H1 (cell line): ENCODE data around the gene REXO5. TPM values are rescaled to one million over a fixed set of nuclear protein-coding genes. Genes with fewer than 3 reads are reported as not detected.

Experiments
- CTCF ChIA-PET: fragments of 300-600 bp; sonication (Branson Sonifier 250); formaldehyde crosslinking; loops from one replicate; lab custom pipeline; 2021; ENCODE audit not compliant: partially characterized antibody; lab: Charles Lee
- POLR2A ChIA-PET: fragments of 300-600 bp; sonication (Branson Sonifier 250); formaldehyde crosslinking; loops from one replicate; lab custom pipeline; 2021; ENCODE audit warnings: inconsistent platforms; ENCODE audit not compliant: partially characterized antibody; lab: Charles Lee
- DNase-seq, 2 experiments: peaks; one replicate each; pipeline versions ENCODE4 v3.0.0 to v3.0.0-alpha.2; 2010 to 2022; ENCODE audit warnings: low spot score in 2 of 2, low read depth in 1 of 2, mixed read lengths in 1 of 2
- FAIRE-seq: peaks from 2 replicates; lab custom pipeline; 2011; peaks lifted over from hg19 to GRCh38; lab: Jason Lieb, UNC
- H2AFZ ChIP-seq: 2 replicates; pipeline ENCODE4 v1.8.1; 2012; ENCODE audit warnings: low read length, inconsistent platforms
- H2AK5ac ChIP-seq: 2 replicates; pipeline ENCODE4 v1.6.1; 2013; ENCODE audit warnings: low read depth, low read length
- H2BK120ac ChIP-seq: replicated peaks from 2 replicates; pipeline ENCODE3; 2013; ENCODE audit warnings: low read depth, low read length, inconsistent platforms
- H2BK12ac ChIP-seq: 2 replicates; pipeline ENCODE4 v1.6.1; 2013; ENCODE audit warnings: low read depth, low read length
- H2BK15ac ChIP-seq: 2 replicates; pipeline ENCODE4 v1.6.1; 2013; ENCODE audit warnings: low read length
- H2BK20ac ChIP-seq: 2 replicates; pipeline ENCODE4 v1.6.1; 2013; ENCODE audit warnings: low read length
- H2BK5ac ChIP-seq: 2 replicates; pipeline ENCODE4 v1.6.1; 2013; ENCODE audit warnings: low read depth, low read length
- H3K14ac ChIP-seq: 2 replicates; pipeline ENCODE4 v1.6.1; 2013; ENCODE audit warnings: inconsistent platforms; ENCODE audit not compliant: insufficient read length
- H3K18ac ChIP-seq: 2 replicates; pipeline ENCODE4 v1.6.1; 2013; ENCODE audit warnings: low read length; ENCODE audit errors: extremely low read depth
- H3K23ac ChIP-seq: 2 replicates; pipeline ENCODE4 v1.6.1; 2013; ENCODE audit warnings: inconsistent platforms; ENCODE audit not compliant: insufficient read length
- H3K23me2 ChIP-seq: 2 replicates; pipeline ENCODE4 v1.6.1; 2013; ENCODE audit warnings: low read depth, low read length
- H3K27ac ChIP-seq: 2 replicates; pipeline ENCODE4 v1.6.1; 2011; ENCODE audit warnings: low read depth, low read length, inconsistent platforms
- H3K27me3 ChIP-seq, 4 experiments: replicated peaks in 1 of 4; 1 replicate in 1 of 4; 2 replicates in 3 of 4; pipeline versions ENCODE4 v1.6.1 to v1.8.1; 2011 to 2013; ENCODE audit warnings: low read length in 3 of 4, mild to moderate bottlenecking in 3 of 4, inconsistent platforms in 2 of 4, mixed read lengths in 2 of 4, moderate library complexity in 1 of 4; ENCODE audit not compliant: control insufficient read depth in 3 of 4, insufficient read depth in 3 of 4; ENCODE audit errors: extremely low read depth in 1 of 4
- H3K36me3 ChIP-seq, 4 experiments: 2 replicates each; pipeline versions ENCODE4 v1.6.1 to v1.8.1; 2011 to 2013; ENCODE audit warnings: mild to moderate bottlenecking in 4 of 4, low read length in 3 of 4, moderate library complexity in 2 of 4, control low read depth in 1 of 4, inconsistent platforms in 1 of 4; ENCODE audit not compliant: insufficient read depth in 4 of 4, control insufficient read depth in 2 of 4
- H3K4ac ChIP-seq: replicated peaks from 2 replicates; pipeline ENCODE3; 2013; ENCODE audit warnings: low read length, low read depth, mixed read lengths, inconsistent platforms; ENCODE audit not compliant: insufficient read length
- H3K4me1 ChIP-seq, 4 experiments: replicated peaks in 1 of 4; 1 replicate in 1 of 4; 2 replicates in 3 of 4; pipeline versions ENCODE4 v1.6.1 to v1.8.1; 2011 to 2013; ENCODE audit warnings: low read length in 3 of 4, inconsistent platforms in 2 of 4, mixed read lengths in 1 of 4; ENCODE audit not compliant: insufficient read depth in 4 of 4, control insufficient read depth in 3 of 4
- H3K4me2 ChIP-seq, 2 experiments: 2 replicates each; pipeline versions ENCODE4 v1.6.1 to v1.8.1; 2011 to 2013; ENCODE audit warnings: low read depth in 2 of 2, low read length in 2 of 2, control low read depth in 1 of 2, inconsistent platforms in 1 of 2, mild to moderate bottlenecking in 1 of 2; ENCODE audit not compliant: insufficient read depth in 1 of 2
- H3K4me3 ChIP-seq, 4 experiments: fragments of 200-600, 300-600 bp in 1 of 4; sonication (generic), shearing (Covaris generic), sonication (Bioruptor Twin) in 1 of 4; 2 replicates each; pipeline versions ENCODE4 v1.5.1 to v1.8.1; 2011 to 2016; ENCODE audit warnings: low read length in 4 of 4, low read depth in 3 of 4, control low read depth in 2 of 4, inconsistent platforms in 2 of 4, mild to moderate bottlenecking in 2 of 4, mixed read lengths in 1 of 4, moderate library complexity in 1 of 4; ENCODE audit not compliant: insufficient read depth in 2 of 4; ENCODE audit errors: extremely low read depth in 1 of 4
- H3K56ac ChIP-seq: replicated peaks from 2 replicates; pipeline ENCODE3; 2013; ENCODE audit warnings: low read depth, mild to moderate bottlenecking, mixed read lengths, low read length, inconsistent platforms; ENCODE audit not compliant: insufficient read length
- H3K79me1 ChIP-seq: 2 replicates; pipeline ENCODE4 v1.6.1; 2013; ENCODE audit warnings: low read depth, low read length, control low read depth
- H3K79me2 ChIP-seq, 2 experiments: 2 replicates each; pipeline versions ENCODE4 v1.6.1 to v1.8.1; 2012 to 2013; ENCODE audit warnings: low read length in 2 of 2, mild to moderate bottlenecking in 2 of 2, inconsistent platforms in 1 of 2; ENCODE audit not compliant: insufficient read depth in 2 of 2, control insufficient read depth in 1 of 2
- H3K9ac ChIP-seq, 4 experiments: replicated peaks in 1 of 4; 1 replicate in 1 of 4; 2 replicates in 3 of 4; pipeline versions ENCODE4 v1.6.1 to v1.8.1; 2011 to 2013; ENCODE audit warnings: low read depth in 3 of 4, low read length in 3 of 4, control low read depth in 2 of 4, mild to moderate bottlenecking in 2 of 4, moderate library complexity in 2 of 4, inconsistent platforms in 1 of 4; ENCODE audit errors: extremely low read depth in 1 of 4
- H3K9me3 ChIP-seq, 2 experiments: 2 replicates each; pipeline versions ENCODE4 v1.6.1 to v1.8.1; 2012 to 2013; ENCODE audit warnings: mild to moderate bottlenecking in 2 of 2, moderate library complexity in 2 of 2, control low read depth in 1 of 2, inconsistent platforms in 1 of 2, low read depth in 1 of 2, low read length in 1 of 2, mixed read lengths in 1 of 2; ENCODE audit not compliant: insufficient read depth in 2 of 2
- H4K20me1 ChIP-seq, 2 experiments: replicated peaks in 1 of 2; 2 replicates each; pipeline versions ENCODE3 to v1.8.1; 2011 to 2013; ENCODE audit warnings: inconsistent platforms in 2 of 2, low read length in 2 of 2, mild to moderate bottlenecking in 1 of 2; ENCODE audit not compliant: insufficient read depth in 2 of 2, control insufficient read depth in 1 of 2
- H4K5ac ChIP-seq: 2 replicates; pipeline ENCODE4 v1.6.1; 2013; ENCODE audit warnings: low read length, low read depth, mixed read lengths, inconsistent platforms; ENCODE audit not compliant: insufficient read length
- H4K8ac ChIP-seq: 2 replicates; pipeline ENCODE4 v1.8.0; 2013; ENCODE audit warnings: mild to moderate bottlenecking, moderate library complexity, low read length, inconsistent platforms; ENCODE audit not compliant: insufficient read depth; ENCODE audit errors: extremely low read depth
- H4K91ac ChIP-seq: replicated peaks from 2 replicates; pipeline ENCODE3; 2013; ENCODE audit warnings: low read length, mixed read lengths, inconsistent platforms; ENCODE audit not compliant: insufficient read length
- MAFK ChIP-seq: IDR thresholded peaks from 2 replicates; pipeline ENCODE4 v1.6.1; 2012; ENCODE audit warnings: low read depth, mild to moderate bottlenecking, improper control_type of control experiment, low read length
- PHF8 ChIP-seq: fragments of 200-600 bp; sonication (generic); conservative IDR thresholded peaks from 2 replicates; pipeline ENCODE4 v1.7.1; 2012; ENCODE audit warnings: low read depth, mild to moderate bottlenecking, inconsistent platforms, low read length, moderate library complexity
- POLR2AphosphoS5 ChIP-seq: IDR thresholded peaks from 2 replicates; pipeline ENCODE4 v1.6.1; 2011; ENCODE audit warnings: low read depth, low read length
- RBBP5 ChIP-seq: IDR thresholded peaks from 2 replicates; pipeline ENCODE4 v1.7.1; 2012; ENCODE audit warnings: low read depth, mild to moderate bottlenecking, inconsistent platforms, low read length, moderate library complexity, borderline replicate concordance
- WGBS, 2 experiments: shearing (Covaris generic) in 1 of 2; methylation state at CpG; one replicate each; pipeline versions ENCODE4 v1.1.6 to v1.1.7; 2013 to 2015; ENCODE audit warnings: low lambda C conversion rate in 2 of 2, mixed read lengths in 2 of 2, inconsistent platforms in 1 of 2, low coverage in 1 of 2, missing lambda C conversion rate in 1 of 2; ENCODE audit not compliant: insufficient replicate concordance in 2 of 2, insufficient coverage in 1 of 2, insufficient read length in 1 of 2; ENCODE audit errors: extremely low coverage in 1 of 2, missing lambda C conversion rate in 1 of 2; 5-methylcytosine and 5-hydroxymethylcytosine counted together
- polyA plus RNA-seq, 7 experiments: library from polyadenylated mRNA; depleted of rRNA in 3 of 7; stranded (reverse) in 5 of 7; unstranded in 2 of 7; fragments of >200 nt in 5 of 7; fragments of 200-250 nt in 2 of 7; gene quantifications; 1 replicate in 5 of 7; 2 replicates in 1 of 7; 4 replicates in 1 of 7; pipeline versions ENCODE4 v1.2.1 to v1.2.3, GENCODE V29; 2011 to 2013; ENCODE audit warnings: missing spikeins in 2 of 7, mixed read lengths in 2 of 7
- total RNA-seq: library from RNA; stranded (reverse); fragmentation: NEBNext Ultra II Directional; extraction: Animal tissue kit (Norgen Biotek cat#: 25700); gene quantifications from 2 replicates; pipeline ENCODE4 v1.2.1, GENCODE V29; 2021

Gene REXO5
- total and polyA plus RNA-seq, 2 of the 8 experiments (the other 6 are each of a cell fraction or from before 2014, with no cell fraction given) = 2.4 to 8.9 TPM

DNA sequence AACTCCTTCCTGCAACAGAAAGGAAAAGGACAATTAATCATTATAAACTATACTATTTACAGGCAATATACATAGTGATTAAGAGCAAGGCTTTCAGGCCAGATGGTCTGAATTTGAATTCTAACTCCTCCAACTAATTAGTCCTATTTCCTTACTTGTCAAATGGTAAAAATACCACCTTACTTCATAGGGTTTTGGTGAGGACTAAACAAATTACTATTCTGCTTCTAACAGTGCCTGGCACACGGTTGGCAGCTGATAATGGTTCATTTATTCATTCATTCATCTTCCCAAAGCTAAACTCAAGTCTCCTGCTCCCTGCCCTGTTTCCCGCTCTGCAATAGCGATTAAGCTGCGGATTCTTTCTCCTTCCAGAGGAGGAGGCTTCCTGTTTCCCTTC lies 54.0 kb downstream of the REXO5 start:
- POLR2A ChIA-PET = interaction anchor here (1.0 kb wide), 1 partner anchor 40 kb away, joined by 3 read pairs; the partner anchor contains the start of gene LYRM1
- no peak overlapping the region for H4K91ac ChIP-seq
- no peak overlapping the region for H4K5ac ChIP-seq
- H2BK5ac ChIP-seq = no peak overlapping the region; the same call in 1 of the 2 replicates
- no peak overlapping the region for H2AFZ ChIP-seq
- no peak overlapping the region for H3K18ac ChIP-seq
- DNase-seq = no peak
- no peak overlapping the region for H3K4me2 ChIP-seq
- H2BK20ac ChIP-seq = no peak overlapping the region
- no peak overlapping the region; a peak in 1 of 7 replicates for H3K9ac ChIP-seq
- H3K14ac ChIP-seq = no peak overlapping the region
- no peak overlapping the region for H4K8ac ChIP-seq
- TF ChIP-seq MAFK = no peak
- no peak for TF ChIP-seq RBBP5
- TF ChIP-seq PHF8 = no peak
- no peak for TF ChIP-seq POLR2AphosphoS5
- H2BK120ac ChIP-seq = no peak overlapping the region
- H3K79me1 ChIP-seq = peaks cover 4% of the 10 kb centered on the region; the same call in 1 of the 2 replicates
- H3K56ac ChIP-seq = no peak overlapping the region
- no peak overlapping the region for H3K27ac ChIP-seq
- H3K9me3 ChIP-seq = no peaks in the 10 kb centered on the region
- WGBS, 2 experiments = 84% methylated on average over 4 of the region's 4 CpGs; no CpG with 5 or more reads in 1 of the 2 experiments
- FAIRE-seq = no peak
- no peak overlapping the region; the same call in 1 of the 2 replicates for H2BK12ac ChIP-seq
- no peak overlapping the region for H2BK15ac ChIP-seq
- H3K4me3 ChIP-seq = no peak overlapping the region
- no peaks in the 10 kb centered on the region for H3K27me3 ChIP-seq
- no peaks in the 10 kb centered on the region for H3K23me2 ChIP-seq
- peaks cover 0 to 13% (median 2%) of the 10 kb centered on the region in 4 experiments; a peak in 4 of 8 replicates for H3K36me3 ChIP-seq
- H4K20me1 ChIP-seq = peaks cover 0 to 1% of the 10 kb centered on the region in 2 experiments
- H3K79me2 ChIP-seq = peaks cover 3 to 31% of the 10 kb centered on the region in 2 experiments; a peak in 2 of 4 replicates
- H3K23ac ChIP-seq = no peak overlapping the region
- peaks cover 0 to 6% (median 3%) of the 10 kb centered on the region in 4 experiments; a peak in 3 of 7 replicates for H3K4me1 ChIP-seq
- H3K4ac ChIP-seq = no peak overlapping the region
- CTCF ChIA-PET = no interaction called here
- H2AK5ac ChIP-seq = no peak overlapping the region
